GM18868 (cell line): Measurements from ENCODE around the gene SFXN1.

Experiments used
- ATAC-seq: cut with Tn5 transposase; IDR thresholded peaks from one replicate; pipeline ENCODE4 v1.9.1; 2021; ENCODE audit warnings: mild to moderate bottlenecking, moderate library complexity; ENCODE audit not compliant: unreplicated experiment

SFXN1 gene

DNA sequence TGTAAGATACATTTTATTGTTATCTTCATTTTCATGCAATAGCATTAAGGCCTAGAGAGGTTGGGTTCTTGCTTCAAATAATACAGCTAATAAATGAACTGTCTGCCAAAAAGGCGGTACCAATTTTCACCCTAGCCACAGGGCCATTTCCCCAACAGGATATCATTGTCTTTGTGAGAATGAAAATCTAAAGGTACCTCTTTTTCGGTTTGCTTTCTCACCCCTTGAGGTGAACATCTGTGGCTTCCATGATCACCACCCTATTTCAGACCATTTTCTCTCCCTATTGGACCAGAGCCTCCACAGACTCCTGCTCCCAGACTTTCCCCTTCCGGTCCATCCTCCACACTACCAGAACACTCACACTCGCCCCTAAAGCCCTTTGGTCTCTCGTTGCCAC lies 60.2 kb downstream of the SFXN1 start:
- ATAC-seq, result no peak

DNA sequence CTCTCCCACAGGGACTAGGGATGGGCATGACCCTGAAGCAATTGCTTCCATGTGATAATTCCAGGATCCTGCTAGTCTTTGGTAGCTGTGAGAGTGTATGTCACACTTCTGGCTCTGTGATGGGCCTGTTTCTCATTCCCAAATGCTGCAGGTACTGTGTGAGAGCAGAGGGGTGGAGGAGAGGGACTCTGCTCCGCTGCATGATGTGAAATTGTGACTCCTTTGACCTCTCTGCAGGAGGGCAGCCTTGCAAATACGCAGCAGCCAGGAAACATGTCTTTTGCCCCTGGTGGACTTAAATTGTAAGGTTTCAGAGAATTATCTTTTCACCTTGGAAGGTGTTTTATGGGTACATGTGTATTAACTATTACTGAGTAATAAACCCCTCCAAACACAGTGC lies 61.6 kb downstream of the SFXN1 start:
- no peak for ATAC-seq

DNA sequence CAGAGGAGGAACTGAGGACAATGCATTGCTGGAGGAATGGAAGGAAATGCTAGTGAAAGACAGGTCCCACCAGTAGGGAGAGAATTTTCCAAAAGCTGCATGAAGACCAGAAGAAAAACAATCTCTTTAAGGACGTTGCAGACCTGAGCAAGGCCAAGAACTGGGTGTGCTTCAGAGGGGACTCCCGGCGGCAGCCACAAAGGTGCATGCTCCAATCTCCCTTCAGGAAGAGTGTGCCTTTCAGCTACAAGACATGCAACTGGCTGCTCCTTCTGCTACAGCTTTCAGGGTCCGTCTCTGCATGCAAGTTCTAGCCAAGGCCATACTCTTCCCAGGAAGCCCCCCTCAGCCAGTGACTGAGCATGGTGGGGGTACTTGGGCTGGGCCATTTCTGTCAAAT lies 62.9 kb downstream of the SFXN1 start:
- no peak for ATAC-seq

DNA sequence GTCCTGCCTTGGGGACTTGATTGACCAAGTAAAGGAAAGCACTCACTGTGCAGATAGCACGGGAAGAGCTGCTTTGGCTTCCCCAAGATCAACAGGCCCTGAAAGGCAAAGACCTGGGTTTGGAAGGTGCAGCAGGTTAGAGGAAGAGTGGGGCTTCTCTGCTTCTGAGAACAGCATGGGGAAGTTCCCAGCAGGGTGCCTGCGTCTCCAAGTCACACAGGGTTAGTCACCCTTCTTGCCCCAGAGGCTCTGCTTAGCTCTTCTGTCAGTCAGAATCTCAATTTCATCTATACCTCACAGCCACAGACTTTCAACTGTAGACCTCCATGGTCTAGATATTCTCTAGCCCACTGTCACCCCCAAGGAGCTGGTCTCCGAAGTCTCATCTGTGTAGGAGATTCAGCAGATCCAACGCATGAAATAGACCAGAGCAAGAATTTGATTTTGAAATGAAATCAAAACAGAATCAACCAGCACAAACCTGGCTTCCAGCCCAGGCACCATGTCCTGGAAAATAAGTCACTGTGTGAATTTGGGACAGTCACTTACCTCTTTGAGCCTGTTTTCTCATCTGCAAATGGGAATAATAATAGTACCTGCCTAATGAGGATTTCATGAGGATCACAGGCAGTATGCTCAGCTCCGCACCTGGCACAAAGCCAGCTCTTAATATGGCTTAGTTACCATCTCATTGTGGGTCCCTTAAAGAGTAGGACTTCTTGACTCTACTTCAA lies 64.0 kb downstream of the SFXN1 start:
- no peak for ATAC-seq

DNA sequence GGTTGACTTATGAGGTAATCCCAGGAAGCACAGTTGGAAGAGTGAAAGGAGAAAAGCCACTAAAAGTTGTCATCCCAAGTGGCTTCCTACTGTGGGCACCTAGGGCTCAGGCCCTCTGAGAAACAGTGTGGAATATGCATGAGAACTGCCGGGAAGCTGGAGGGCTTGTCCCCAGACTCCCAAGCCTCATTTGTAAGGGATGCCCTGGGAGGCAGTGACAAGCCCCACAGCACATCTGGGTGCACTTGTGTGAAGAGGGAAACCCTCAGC lies 64.5 kb downstream of the SFXN1 start:
- ATAC-seq, result no peak

DNA sequence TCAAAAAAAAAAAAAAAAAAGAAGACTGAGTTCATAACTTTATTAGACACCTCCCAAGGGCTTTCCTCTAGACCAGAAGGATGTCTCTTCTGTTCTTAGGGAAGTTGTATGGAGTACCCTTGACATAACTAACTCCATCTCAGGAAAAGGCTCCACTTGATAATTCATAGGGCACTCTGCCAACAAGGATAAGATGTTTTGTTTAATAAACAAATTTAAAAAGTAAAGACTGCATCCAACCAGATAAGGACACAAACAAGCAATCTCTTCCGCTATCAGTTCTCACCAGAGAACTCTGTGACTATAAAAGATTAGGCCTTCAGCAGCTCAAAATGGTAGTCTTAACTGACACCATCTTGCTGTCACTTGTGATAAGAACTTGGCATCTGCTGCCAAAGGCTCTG lies 65.8 kb downstream of the SFXN1 start:
- ATAC-seq, result no peak

DNA sequence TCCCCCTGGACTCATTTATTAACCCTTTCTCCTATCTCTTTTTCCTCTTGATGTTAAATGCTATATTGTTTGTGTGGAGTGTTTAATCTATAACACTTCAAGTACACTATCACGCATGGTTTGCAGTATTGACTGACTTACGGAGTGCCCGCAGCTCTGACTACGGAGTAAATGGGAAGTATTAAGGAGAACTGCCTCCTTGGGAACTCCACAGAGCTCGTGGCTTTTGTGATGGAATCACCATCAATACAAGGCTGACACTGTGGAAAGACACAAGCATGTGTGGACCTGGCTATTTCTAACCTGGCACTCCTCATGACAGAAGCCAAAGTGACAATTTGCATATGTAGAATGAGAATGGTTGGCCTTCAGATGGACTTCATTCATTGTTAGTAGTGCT lies 66.2 kb downstream of the SFXN1 start:
- ATAC-seq, result no peak

DNA sequence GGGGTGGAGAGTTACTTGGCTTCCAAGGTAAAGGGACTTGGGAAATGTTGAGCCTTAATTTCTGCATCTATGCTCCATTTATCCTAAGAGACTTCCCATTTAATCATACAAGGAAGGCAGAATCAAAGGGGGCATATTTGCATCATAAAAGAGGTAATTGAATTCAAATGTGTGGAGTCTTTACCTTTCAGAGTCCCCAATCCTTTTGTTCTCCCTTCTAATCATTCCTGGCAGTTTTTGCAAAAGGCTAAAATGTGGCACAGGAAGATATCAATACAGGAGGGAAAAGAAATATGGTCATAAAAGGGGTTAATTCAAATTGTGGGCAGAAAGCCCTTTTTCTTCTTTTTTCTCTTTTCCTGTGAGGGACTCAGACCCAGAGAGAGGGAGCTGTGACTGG lies 69.5 kb downstream of the SFXN1 start:
- ATAC-seq, result no peak

DNA sequence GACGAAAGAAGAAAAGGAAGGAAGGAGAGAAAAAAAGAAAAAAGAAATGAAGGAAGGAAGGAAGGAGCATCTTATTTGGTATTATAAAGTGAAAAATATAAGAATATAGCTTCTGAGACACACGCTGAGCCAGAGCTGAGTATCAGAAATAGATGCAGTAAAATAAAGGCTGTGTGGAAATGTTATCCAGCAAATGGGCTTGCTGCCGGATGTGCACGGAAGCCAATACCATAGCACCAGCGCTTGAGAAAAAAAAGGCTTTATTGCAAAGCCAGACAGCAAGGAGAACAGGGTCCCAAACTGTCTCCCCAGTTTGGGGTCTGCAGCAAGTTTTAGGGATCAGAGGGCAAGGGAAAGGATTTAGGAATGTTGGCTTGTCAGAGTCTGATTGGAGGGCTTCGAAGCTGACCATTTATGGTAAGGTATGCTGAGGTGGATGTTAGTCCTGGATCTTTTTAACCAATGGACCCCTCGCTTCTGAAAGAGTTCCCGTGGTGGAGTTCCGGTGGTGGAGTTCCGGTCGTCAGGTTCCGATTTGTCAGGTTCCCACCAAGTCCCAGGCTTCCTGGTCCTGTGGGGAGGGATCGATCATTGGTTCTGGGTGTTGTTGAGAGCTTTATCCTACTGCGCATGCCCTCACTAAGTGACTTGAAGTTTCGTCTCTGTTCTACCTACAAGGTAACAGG lies 70.4 kb downstream of the SFXN1 start:
- ATAC-seq, result no peak

DNA sequence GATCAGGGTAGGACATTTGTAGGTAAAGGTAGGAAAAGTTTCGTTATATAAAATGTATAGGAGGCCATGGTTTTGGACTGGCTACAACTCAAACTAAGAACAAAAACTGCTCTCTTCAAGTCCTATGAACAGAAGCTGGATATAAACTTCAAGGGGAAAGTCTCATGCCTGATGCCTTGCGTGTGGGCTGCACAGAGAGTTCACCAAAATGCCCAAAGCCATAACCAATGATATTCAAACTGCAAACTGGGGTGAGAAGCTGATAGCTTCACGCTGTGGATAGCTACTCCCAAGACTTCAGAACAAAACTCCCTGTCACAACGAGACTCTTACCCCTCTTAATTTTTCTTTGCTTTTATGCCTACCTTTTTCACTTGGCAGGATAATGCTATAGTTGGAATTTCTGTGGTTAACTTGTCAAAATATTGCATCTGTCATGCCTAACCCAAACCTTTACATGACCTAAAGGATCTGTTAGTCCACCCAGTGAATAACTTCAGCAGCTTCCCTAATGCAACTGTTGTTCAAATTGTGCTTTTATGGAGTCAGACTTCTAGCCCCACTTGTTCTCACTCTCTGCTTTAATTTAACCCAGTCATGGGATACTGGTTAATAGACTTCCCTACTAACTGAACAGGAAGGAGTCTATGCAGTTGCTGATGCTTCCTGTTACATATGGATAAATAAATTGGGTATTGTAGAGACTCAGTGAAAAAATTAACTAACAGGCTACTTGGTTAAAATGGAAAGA lies 71.9 kb downstream of the SFXN1 start:
- no peak for ATAC-seq

DNA sequence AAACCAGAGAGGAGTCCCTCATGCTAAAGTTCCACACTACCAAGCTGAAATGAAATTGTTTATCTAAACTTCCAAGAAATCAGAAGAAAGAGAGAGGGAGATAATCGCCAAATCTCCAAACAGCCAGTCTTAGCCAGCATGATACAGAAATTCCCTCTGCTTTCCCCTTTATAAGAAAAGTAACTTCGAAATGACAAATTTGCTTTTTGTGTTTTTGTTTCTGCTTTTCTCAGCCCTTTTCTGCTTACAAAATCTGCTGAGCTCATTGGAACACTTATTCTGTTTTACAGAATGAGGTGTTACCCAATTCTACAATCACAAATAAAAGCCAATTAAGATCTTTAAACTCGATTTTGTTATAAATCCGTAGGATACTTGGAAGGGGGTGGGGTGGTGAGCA lies 72.9 kb downstream of the SFXN1 start:
- no peak for ATAC-seq

DNA sequence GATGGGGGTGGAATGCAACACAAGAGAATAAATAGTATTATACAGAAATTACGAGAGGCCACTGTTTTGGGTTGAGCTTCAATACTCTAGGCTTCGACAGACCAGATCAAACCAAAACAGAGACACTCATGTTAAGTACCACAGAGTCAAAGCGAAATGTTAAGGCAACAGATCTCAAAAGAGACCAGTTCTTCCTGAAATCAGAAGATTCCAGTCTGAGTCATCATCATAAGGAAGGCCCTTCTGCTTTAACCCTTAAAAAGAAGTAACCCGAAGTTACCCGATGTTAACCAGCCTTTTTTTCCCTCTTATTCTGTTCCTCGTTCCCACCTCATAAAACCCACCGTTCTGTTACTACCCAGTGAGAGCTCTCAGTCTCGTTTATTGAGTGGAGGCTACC lies 75.9 kb downstream of the SFXN1 start:
- no peak for ATAC-seq

DNA sequence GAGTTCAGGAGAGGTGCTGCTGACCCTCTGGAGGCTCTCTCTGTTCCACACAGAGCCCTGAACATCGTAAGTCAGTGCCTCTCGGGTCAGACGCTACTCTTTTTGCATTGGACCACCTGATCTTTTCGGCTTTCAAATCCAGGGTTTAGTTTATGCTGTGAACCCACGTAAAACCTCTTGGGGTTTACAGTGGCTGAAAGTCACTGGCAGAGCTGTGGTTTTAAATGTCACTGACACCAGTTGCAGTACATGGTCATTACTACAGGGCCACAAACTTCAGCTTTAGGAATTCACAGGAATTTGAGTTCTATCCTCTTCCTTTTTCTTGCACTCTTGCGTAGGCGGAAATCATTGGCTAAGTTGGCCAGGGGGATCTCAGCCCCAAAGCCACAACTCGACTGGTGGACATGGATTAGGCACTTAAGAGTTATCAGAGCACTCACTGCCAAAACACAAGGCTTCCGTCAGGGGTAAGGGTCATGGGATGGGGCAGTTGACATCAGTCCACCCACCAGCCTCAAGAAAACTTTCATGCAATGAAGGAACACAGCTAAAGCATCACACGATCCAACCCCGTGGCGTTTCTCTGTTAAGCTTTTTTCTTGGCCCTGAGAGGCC lies 76.9 kb downstream of the SFXN1 start:
- no peak for ATAC-seq

DNA sequence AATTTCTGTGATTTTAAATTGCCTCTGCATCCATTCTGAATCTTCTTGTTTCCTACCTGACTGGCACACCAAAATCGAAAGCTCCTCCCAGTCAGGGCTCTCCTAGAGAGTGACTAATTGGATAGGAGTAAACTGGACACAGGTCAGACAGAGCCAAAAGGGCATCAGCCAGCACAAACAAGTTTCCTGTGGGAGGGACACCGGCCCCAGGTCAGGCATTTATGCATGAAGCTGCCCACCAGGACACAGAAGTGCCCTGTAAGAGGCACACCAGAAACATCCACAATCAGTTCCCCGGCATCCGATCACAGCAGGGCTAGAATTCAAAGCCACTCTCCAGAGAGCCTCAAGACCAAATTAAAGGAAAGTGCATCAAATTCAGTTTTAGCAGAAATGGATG lies 78.4 kb downstream of the SFXN1 start:
- ATAC-seq, result no peak

DNA sequence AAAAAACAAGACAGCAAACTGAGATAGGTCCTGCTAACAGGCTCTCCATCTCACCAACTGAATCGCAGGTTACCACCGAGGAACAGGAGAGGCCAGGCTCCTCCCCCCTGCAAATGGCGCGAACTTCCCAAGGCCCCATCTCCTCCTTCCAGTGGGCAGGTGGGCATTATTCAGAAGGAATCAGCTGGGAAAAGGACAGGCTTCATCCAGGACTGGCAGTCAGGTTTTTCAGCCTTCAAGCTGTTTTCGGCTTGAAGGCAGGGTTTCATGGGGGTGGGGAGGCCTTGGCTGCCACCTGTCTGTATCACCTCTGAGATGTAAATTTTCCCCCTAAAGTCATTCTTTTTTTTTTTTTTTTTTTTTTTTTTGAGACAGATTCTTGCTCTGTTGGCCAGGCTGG lies 79.4 kb downstream of the SFXN1 start:
- no peak for ATAC-seq

DNA sequence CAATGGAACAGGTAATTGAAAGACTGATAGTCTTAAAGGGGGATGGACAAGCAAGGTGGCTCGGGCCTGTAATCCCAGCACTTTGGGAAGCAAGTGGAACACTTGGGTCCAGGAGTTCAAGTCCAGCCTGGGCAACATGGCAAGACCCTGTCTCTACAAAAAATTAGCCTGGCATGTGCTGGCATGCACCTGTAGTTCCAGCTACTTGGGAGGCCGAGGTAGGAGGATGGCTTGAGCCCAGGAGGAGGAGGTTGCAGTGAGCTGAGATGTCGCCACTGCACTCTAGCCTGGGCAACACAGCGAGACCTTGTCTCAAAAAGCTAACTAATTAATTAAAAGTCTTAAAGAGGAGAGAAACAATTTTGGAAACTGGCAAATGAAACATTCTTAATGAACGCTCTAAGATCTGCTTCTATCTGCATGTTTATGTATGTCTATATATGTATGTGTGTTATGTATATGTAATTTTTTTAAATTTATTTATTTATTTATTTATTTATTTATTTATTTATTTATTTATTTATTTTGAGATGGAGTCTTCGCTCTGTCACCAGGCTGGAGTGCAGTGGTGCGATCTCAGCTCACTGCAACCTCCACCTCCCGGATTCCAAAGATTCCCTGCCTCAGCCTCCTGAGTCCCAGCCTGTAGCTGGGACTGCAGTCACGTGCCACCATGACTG lies 80.6 kb downstream of the SFXN1 start:
- no peak for ATAC-seq

DNA sequence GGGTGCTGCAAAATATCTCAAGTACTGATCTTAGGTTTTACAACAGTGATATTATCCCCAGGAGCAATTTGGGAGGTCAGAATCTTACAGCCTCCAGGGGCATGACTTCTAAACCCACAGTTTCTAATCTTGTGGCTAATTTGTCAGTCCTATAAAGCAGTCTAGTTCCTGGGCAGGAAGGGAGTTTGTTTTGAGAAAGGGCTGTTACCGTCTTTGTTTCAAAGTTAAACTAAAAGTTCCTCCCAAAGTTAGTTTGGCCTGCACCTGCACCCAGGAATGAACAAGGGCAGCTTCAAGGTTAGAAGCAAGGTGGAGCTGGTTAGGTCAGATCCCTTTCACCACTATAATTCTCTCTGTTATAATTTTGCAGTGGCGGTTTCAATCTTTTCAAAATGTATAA lies 81.7 kb downstream of the SFXN1 start:
- no peak for ATAC-seq

DNA sequence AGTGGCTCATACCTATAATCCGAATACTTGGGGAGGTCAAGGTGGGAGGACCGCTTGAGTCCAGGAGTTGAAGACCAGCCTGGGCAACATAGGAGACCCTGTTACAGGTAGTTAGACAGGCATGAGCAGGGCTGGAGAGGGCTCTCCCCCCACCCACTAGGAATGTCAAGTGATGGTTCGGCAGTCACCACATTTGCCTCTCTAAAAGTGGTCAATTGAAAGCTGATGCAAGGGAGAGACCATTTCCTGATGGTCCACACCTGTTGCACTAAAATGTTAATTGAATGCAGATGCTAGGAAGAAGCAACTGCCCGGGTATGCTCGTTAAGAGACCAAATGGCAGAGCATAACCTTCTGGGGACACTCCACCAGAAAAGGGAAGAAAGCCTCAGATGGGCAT lies 82.7 kb downstream of the SFXN1 start:
- no peak for ATAC-seq

DNA sequence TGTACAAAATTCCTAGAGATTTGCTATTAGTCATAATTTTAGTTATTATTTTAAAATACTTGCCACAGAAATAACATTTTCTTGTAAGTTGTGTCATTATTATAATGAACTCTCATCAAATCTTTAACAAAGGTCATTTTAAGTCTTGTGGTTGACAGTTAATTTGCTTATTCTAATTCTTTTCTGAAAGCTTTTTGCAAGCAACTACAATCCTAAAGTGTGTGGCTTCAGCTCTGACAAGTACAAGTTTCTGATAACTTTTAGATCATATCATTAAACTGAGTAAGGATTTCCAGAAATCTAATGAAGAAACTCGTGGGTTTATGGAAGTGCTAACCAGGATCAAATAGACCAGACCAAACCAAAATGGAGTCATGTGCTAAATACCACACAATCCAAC lies 86.4 kb downstream of the SFXN1 start:
- no peak for ATAC-seq

DNA sequence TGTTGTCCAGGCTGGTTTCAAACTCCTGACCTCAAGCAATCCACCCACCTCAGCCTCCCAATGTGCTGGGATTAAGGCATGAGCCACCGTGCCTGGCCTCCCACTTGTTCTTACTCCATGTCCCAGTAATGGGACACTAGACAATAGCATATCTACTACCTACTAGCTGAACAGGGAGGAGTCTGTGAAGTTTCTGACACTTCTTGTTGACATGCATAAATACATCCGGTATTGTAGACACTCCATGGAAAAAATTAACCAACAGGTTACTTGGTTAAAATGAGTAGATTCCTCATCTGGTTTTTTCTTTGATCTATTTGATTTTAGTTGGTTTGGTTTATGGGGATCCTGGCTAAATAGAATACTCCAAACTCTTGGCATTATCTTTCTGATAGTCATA lies 88.3 kb downstream of the SFXN1 start:
- ATAC-seq, result no peak

DNA sequence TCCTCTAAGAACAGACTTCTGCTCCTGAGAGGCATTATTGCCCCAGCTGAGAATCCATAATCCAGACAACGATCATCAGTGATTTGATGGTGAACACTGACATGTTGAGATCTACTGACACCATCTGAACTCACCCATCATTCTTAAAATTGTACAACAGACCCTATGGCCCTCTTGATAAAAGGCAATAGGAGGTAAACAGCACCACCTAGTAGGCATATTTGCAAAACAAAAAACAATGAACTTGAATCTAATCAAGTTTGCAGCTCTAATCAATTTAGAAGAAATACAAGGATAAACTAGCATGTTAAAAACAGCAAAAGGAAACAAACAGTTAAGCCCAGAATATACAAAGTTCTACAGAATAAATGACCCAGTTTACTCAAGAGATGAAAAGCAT lies 89.6 kb downstream of the SFXN1 start:
- no peak for ATAC-seq
